GM19025 (cell line): Measurements from ENCODE around the gene LYPD3.
"Not testable (repeated sequence)": the region's sequence is repeated elsewhere in the genome, so short reads cannot be mapped to it uniquely, and the experiment has no call there.

Source experiments
- ATAC-seq: cut with Tn5 transposase; IDR thresholded peaks from one replicate; pipeline ENCODE4 v1.9.1; 2021; ENCODE audit warnings: mild to moderate bottlenecking, low read depth, moderate library complexity; ENCODE audit not compliant: unreplicated experiment

Gene LYPD3

DNA sequence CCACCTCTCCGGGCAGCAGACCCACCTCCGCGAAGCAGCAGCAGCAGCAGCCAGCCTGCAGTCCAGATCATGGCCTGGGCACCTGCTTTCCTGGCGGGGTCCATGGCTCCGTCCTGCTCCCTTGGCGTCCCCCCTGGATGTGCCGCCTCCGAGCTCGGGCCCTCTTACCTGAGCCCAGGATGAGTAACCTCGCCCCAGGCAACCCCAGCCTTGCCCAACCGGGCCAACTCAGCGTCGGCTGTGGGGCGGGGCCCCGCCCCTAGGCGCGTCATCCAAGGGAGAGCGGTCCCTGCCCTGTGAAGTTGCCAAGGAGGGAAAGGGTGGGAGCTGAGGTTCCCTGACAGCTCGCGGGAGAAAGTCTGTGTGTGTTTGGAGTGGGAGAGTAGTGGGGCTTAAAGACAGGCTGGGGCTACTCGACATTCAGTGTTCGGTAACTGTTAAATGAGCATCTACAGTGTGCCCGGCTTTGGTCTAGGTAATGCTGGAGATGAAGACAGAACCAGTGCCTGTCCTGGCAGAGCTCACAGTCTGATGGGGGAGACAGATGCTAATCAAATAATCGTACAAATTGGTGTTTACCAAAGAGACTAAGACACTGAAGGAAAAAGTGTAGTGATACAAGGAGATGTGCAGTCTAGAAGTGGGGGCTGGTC is at the start of gene LYPD3:
Gene LYPD3 (minus strand): TSS at position 141 of the 653 bp plus-strand sequence. CDS start 37 bp downstream, at position 104.
- ATAC-seq: no peak

GRCh38 chr19:43512399-43512798 is 47.0 kb upstream of the LYPD3 start:
- ATAC-seq: not testable (repeated sequence)

GRCh38 chr19:43511324-43511723 is 45.9 kb upstream of the LYPD3 start:
- ATAC-seq: no peak

GRCh38 chr19:43510713-43511112 is 45.3 kb upstream of the LYPD3 start:
- no peak for ATAC-seq

DNA sequence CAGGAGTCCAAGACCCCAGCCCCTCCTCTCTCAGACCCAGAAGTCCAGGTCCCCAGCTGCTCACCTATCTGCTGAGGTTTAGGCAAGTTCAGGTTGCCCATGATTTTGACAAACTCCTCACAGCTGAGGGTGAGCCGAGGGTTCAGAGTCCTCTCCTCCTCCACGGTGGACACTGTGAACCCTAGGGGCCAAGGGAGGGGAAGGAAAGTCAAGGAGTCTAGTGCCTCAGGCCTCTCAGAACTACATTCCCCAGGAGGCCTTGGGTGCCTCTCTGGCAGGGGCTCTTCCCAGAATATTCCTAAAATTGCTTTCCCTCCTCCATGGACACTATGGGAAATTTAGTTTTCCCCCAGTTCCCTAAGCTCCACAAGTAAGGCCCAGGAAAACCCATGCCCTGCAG is 42.5 kb upstream of the LYPD3 start:
- no peak for ATAC-seq

GRCh38 chr19:43506629-43507028 is 41.2 kb upstream of the LYPD3 start:
- no peak for ATAC-seq

GRCh38 chr19:43505941-43506340 is 40.5 kb upstream of the LYPD3 start:
- no peak for ATAC-seq

GRCh38 chr19:43505186-43505456 is 39.7 kb upstream of the LYPD3 start:
- ATAC-seq: no peak

- ATAC-seq: no peak
Observed at GRCh38 chr19:43504426-43505185, 39.2 kb upstream of the LYPD3 start, which contains the start of gene PHLDB3. PHLDB3 (minus strand) TSS chr19:43504746; CDS start chr19:43504118, 628 bp downstream.

DNA sequence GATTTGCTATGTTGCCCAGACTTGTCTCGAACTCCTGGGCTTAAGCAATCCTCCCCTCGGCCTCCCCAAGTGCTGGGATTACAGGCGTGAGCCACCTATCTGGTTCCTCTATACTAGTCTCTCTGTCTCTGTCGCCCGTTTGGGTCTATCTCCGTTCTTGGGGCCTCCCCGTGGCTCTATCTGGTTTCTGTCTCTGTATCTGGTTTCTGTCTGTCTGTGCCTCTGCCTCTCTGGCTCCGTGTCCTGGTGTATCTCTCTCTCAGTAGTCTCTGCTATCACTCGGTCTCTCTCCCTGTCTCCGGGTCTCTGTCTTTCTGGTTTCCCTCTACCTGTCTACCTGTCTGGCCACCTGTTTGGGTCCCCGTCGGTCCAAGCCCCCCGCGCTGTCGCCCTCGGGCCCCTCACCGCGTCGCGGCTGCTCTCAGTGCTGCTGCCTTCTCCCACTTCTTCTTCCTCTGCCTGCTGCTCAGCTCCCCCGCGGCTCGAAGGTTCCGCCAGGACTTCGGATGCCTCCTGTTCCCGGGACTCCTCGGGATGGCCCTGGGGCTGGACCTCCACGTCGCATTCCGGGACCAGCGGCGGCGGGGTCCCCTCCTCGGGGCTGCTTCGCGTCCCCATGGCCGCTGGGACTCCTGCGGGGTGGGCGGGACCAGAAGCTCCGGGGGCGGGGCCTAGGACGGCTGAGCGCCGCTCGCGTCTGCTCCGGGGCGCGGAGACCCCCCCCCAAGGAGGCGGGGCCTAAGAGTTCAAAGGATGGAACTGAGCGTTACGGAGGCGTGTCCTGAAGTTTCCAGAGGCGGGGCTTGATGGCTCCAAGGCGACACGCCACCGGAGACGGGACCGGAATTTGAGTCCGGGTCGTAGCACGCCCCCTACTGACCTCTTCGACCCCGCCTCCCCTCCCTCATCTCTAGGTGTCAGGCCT is 38.4 kb upstream of the LYPD3 start:
- ATAC-seq: peak; percentile 77

DNA sequence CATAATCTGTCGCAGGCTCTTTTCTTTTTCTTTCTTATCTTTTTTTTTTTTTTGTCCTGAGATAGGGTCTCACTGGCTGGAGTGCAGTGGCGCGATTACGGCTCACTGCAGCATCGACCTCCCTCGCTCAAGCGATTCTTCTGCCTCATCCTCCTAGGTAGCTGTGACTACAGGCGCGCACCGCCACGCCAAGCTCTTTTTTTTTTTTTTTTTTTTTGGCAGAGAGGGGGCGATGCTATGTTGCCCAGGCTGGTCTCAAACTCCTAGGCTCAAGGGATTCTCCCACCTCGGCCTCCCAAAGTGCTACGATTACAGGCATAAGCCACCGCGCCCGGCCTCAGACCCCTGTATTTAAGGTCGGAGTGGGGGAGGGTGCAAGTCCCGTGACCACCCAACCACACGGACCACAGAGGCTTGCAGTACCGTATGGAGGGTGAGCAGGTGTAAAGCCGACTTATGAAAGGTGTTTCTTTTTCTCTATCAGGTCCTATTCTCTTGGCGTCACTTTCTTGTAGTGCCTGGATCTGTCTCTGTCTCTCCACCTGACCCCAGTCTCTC is 37.1 kb upstream of the LYPD3 start:
- no peak for ATAC-seq

DNA sequence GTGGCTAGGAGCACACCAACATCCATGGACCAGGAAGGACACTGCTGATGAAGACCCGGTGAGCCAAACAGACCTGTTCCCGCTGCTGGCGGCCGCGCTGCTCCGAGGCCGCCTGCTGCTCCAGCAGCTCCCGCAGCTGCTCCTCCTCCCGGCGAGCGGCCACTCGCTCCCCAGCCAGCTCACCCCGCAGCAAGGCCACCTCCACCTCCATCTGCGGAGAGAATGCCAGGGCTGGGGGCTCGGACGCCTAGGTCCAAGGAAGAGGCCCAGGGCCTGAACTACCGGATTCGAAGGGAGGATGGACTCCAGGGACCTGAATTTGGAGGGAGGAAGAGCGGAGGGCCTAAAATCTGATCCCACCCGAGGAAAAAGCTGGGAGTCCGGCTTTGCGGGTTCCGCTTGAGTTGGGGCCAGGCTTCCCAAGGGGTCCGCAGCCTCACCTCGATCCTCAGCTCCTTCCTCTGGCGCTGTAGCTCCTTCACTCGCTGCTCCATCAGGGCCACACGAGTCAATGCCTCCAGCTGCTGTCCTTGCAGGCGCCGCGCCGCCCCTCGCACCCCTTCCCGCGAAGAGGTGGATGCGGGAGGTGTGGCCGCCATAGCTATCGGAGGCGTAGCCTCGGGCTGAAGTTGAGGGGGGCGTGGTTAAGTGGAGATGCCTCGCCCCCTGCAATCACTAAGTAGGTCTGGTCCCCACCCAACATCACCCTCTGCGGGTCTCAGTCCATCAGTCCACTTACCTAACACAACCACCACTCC is 36.4 kb upstream of the LYPD3 start:
- ATAC-seq: no peak

- ATAC-seq: no peak
Observed at GRCh38 chr19:43499042-43499441, 33.6 kb upstream of the LYPD3 start.

GRCh38 chr19:43498233-43498842 is 32.9 kb upstream of the LYPD3 start:
- ATAC-seq: no peak

- ATAC-seq: no peak
Observed at GRCh38 chr19:43496960-43497359, 31.6 kb upstream of the LYPD3 start.

- ATAC-seq: no peak
Observed at GRCh38 chr19:43495082-43495481, 29.7 kb upstream of the LYPD3 start.

GRCh38 chr19:43490759-43491158 is 25.4 kb upstream of the LYPD3 start:
- ATAC-seq: no peak

- no peak for ATAC-seq
Observed at GRCh38 chr19:43489979-43490599, 24.7 kb upstream of the LYPD3 start.

DNA sequence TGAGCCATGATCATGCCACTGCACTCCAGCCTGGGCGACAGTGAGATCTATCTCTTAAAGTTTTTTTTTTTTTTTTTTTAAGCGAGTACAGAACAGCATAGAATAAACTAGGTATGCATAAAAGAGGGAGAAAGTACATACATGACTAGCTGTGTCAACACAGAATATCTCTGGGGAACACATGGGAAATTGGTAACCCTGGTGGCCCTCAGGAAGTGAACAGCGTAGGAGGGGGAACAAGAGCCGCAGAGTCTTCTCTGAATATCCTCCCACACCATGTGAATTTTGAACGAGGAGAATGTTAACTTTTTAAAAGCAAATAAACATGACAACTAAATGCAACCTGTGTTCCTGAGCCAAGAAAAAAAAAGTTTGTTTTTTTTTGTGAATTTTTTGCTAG is 23.9 kb upstream of the LYPD3 start:
- no peak for ATAC-seq
